Measurements from ENCODE around the gene SECISBP2.

The SECISBP2 gene

DNA sequence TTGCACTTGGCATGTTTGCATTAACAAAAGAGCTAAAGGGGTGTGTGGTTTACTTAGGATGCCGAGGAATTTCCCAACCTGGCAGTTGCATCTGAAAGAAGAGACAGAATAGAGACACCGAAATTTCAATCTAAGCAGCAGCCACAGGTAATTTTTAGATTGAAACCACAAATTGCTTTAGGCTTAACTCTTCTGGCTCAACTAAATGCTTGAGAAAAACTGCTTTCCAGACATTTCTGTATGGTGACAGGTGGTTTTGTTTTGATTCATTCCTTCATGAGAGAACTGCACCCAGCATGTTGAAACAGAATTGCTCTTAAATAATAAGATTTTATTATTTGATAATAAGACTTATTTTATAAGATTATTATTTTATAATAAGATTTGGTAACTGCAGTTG lies 21.5 kb downstream of the SECISBP2 start:
- Histone ChIP-seq H4K20me1 (ENCODE audit: low read depth, low read length) (no peaks in the 10 kb centered on the region), H3K9me3 (ENCODE audit: insufficient read depth, low read length) (no peaks in the 10 kb centered on the region), H3K9me2 (replicated peaks; ENCODE audit: insufficient read depth, low read length) (no peaks in the 10 kb centered on the region), H2AFZ (ENCODE audit: low read depth, low read length, severe bottlenecking) (no peak overlapping the region), H3F3A (ENCODE audit: insufficient read depth) (no peaks in the 10 kb centered on the region), H3K27me3 (ENCODE audit: low read length) (no peaks in the 10 kb centered on the region), H3K79me2 (ENCODE audit: insufficient read depth, low read length) (no peaks in the 10 kb centered on the region), H3K9ac (ENCODE audit: low read length) (no peak overlapping the region), H3K4me2 (ENCODE audit: low read depth, low read length, poor library complexity, severe bottlenecking) (no peak overlapping the region), H3K36me3 (ENCODE audit: low read length) (peaks cover 54% of the 10 kb centered on the region), H3K27ac (ENCODE audit: low read depth, low read length) (no peak overlapping the region), H3K4me3 (ENCODE audit: insufficient read depth, low read length, poor library complexity, severe bottlenecking) (no peak overlapping the region)
- TF ChIP-seq, protein P1, sequence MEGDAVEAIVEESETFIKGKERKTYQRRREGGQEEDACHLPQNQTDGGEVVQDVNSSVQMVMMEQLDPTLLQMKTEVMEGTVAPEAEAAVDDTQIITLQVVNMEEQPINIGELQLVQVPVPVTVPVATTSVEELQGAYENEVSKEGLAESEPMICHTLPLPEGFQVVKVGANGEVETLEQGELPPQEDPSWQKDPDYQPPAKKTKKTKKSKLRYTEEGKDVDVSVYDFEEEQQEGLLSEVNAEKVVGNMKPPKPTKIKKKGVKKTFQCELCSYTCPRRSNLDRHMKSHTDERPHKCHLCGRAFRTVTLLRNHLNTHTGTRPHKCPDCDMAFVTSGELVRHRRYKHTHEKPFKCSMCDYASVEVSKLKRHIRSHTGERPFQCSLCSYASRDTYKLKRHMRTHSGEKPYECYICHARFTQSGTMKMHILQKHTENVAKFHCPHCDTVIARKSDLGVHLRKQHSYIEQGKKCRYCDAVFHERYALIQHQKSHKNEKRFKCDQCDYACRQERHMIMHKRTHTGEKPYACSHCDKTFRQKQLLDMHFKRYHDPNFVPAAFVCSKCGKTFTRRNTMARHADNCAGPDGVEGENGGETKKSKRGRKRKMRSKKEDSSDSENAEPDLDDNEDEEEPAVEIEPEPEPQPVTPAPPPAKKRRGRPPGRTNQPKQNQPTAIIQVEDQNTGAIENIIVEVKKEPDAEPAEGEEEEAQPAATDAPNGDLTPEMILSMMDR (IDR thresholded peaks at IDR 0.05; ENCODE audit: insufficient read depth, low read length, poor library complexity, severe bottlenecking), result no peak
- TF ChIP-seq EZH2phosphoT487 (conservative IDR thresholded peaks at IDR 0.05; ENCODE audit: low read length), result no peak

DNA sequence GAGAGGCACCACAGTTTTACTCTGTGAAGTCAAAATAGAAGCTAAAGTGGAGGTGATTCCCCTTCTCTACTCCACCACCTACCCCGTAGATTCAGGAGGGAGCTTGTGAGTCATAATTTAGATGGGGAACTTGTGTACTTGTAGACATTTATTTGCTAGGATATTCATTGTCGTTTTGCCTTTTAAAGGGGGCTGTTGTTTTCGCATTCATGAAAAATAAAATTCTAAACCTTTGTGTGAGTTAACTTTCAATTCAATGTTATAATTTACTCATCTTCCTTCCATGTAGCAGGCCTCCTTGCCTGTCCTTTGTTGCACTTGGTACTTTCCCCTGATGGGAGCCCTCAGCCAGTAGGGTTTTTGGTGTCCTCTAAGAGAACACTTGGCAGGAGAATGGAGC lies 22.0 kb downstream of the SECISBP2 start:
- H3K9me3 ChIP-seq (ENCODE audit: insufficient read depth, low read length), result no peaks in the 10 kb centered on the region
- H3F3A ChIP-seq (ENCODE audit: insufficient read depth), result no peaks in the 10 kb centered on the region
- H3K79me2 ChIP-seq (ENCODE audit: insufficient read depth, low read length), result no peaks in the 10 kb centered on the region
- no peaks in the 10 kb centered on the region for H3K27me3 ChIP-seq (ENCODE audit: low read length)
- no peak overlapping the region for H3K27ac ChIP-seq (ENCODE audit: low read depth, low read length)
- no peak overlapping the region for H2AFZ ChIP-seq (ENCODE audit: low read depth, low read length, severe bottlenecking)
- H3K9me2 ChIP-seq (replicated peaks; ENCODE audit: insufficient read depth, low read length), result no peaks in the 10 kb centered on the region
- no peak overlapping the region for H3K4me3 ChIP-seq (ENCODE audit: insufficient read depth, low read length, poor library complexity, severe bottlenecking)
- peaks cover 57% of the 10 kb centered on the region for H3K36me3 ChIP-seq (ENCODE audit: low read length)
- TF ChIP-seq, protein P1 (IDR thresholded peaks at IDR 0.05; ENCODE audit: insufficient read depth, low read length, poor library complexity, severe bottlenecking), result no peak
- TF ChIP-seq EZH2phosphoT487 (conservative IDR thresholded peaks at IDR 0.05; ENCODE audit: low read length), result no peak
- no peaks in the 10 kb centered on the region for H4K20me1 ChIP-seq (ENCODE audit: low read depth, low read length)
- no peak overlapping the region for H3K9ac ChIP-seq (ENCODE audit: low read length)
- H3K4me2 ChIP-seq (ENCODE audit: low read depth, low read length, poor library complexity, severe bottlenecking), result no peak overlapping the region

DNA sequence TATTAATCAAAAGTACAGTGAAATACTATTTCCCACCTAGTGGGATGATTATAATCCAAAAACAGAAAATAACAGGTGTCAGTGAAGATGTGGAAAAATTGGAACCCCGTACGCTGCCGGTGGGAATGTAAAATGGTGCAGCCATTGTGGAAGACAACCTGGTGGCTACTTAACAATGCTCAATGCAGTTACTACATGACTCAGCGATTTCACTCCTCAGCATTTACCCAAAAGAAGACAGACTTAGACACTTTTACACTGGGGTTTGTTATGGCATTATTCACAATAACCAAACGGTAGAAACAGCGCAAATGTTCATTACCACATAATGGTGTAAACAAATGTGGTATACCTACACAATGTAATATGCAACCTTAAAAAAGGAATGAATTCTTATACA lies 23.9 kb downstream of the SECISBP2 start:
- no peaks in the 10 kb centered on the region for H4K20me1 ChIP-seq (ENCODE audit: low read depth, low read length)
- peaks cover 60% of the 10 kb centered on the region for H3K36me3 ChIP-seq (ENCODE audit: low read length)
- no peaks in the 10 kb centered on the region for H3K79me2 ChIP-seq (ENCODE audit: insufficient read depth, low read length)
- no peak overlapping the region for H3K4me3 ChIP-seq (ENCODE audit: insufficient read depth, low read length, poor library complexity, severe bottlenecking)
- no peaks in the 10 kb centered on the region for H3F3A ChIP-seq (ENCODE audit: insufficient read depth)
- H3K9ac ChIP-seq (ENCODE audit: low read length), result no peak overlapping the region
- no peaks in the 10 kb centered on the region for H3K27me3 ChIP-seq (ENCODE audit: low read length)
- no peaks in the 10 kb centered on the region for H3K9me2 ChIP-seq (replicated peaks; ENCODE audit: insufficient read depth, low read length)
- TF ChIP-seq, protein P1 (IDR thresholded peaks at IDR 0.05; ENCODE audit: insufficient read depth, low read length, poor library complexity, severe bottlenecking), result no peak
- TF ChIP-seq EZH2phosphoT487 (conservative IDR thresholded peaks at IDR 0.05; ENCODE audit: low read length), result no peak
- H3K4me2 ChIP-seq (ENCODE audit: low read depth, low read length, poor library complexity, severe bottlenecking), result no peak overlapping the region
- H2AFZ ChIP-seq (ENCODE audit: low read depth, low read length, severe bottlenecking), result no peak overlapping the region
- H3K27ac ChIP-seq (ENCODE audit: low read depth, low read length), result no peak overlapping the region
- no peaks in the 10 kb centered on the region for H3K9me3 ChIP-seq (ENCODE audit: insufficient read depth, low read length)

All from SU-DHL-6 (cell line).